Muscle layer of duodenum (tissue), 2 donors: Measurements from ENCODE around the gene GET3.

Experiments used
- H3K27ac ChIP-seq: one replicate; pipeline ENCODE4 v1.7.0; 2013; ENCODE audit warnings: mild to moderate bottlenecking, low read length
- H3K27me3 ChIP-seq: one replicate; pipeline ENCODE4 v1.7.0; 2013; ENCODE audit warnings: low read depth, mild to moderate bottlenecking, control low read depth, low read length
- H3K36me3 ChIP-seq, 2 donors: one replicate each; pipeline ENCODE4 v1.7.0; 2013; ENCODE audit warnings: low read length in 2 of 2, control low read depth in 1 of 2, mild to moderate bottlenecking in 1 of 2; ENCODE audit not compliant: insufficient read depth in 2 of 2, control insufficient read depth in 1 of 2
- H3K4me1 ChIP-seq, 2 donors: one replicate each; pipeline ENCODE4 v1.7.0; 2013; ENCODE audit warnings: low read length in 2 of 2, mild to moderate bottlenecking in 2 of 2, control low read depth in 1 of 2, moderate library complexity in 1 of 2; ENCODE audit not compliant: insufficient read depth in 2 of 2, control insufficient read depth in 1 of 2
- H3K4me3 ChIP-seq, 2 donors: one replicate each; pipeline ENCODE4 v1.7.0; 2013; ENCODE audit warnings: low read length in 2 of 2, low read depth in 1 of 2, mild to moderate bottlenecking in 1 of 2
- H3K9me3 ChIP-seq, 2 donors: one replicate each; pipeline ENCODE4 v1.7.0; 2013; ENCODE audit warnings: low read length in 2 of 2, control low read depth in 1 of 2, mild to moderate bottlenecking in 1 of 2; ENCODE audit not compliant: control insufficient read depth in 1 of 2
- donor health status: healthy.

The GET3 gene

DNA sequence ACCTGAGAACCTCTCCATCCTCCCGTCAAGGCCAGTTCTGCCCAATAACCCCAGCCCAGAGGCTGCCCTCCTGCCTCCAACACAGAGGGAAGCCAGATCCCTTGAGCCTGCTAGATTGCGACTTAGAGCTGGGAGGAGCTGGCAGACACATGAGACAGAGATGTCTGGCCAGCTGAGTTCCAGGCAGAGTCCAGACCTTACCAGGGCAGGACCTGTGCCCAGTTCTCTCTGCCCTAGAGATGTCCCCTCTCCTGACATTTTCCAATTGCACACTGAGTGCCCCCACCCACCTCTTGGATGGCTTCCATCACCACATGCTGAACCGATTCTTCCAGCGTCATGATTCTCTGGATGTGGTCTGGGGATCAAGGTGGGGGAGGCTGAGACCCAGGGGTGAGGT lies 35.0 kb downstream of the GET3 start:
- Histone ChIP-seq H3K9me3 (no peaks in the 10 kb centered on the region), H3K4me1 (peaks cover 0 to 7% of the 10 kb centered on the region in 2 donors), H3K36me3 (peaks cover 0 to 15% of the 10 kb centered on the region in 2 donors), H3K27ac (no peak overlapping the region), H3K4me3 (no peak overlapping the region), H3K27me3 (no peaks in the 10 kb centered on the region)

DNA sequence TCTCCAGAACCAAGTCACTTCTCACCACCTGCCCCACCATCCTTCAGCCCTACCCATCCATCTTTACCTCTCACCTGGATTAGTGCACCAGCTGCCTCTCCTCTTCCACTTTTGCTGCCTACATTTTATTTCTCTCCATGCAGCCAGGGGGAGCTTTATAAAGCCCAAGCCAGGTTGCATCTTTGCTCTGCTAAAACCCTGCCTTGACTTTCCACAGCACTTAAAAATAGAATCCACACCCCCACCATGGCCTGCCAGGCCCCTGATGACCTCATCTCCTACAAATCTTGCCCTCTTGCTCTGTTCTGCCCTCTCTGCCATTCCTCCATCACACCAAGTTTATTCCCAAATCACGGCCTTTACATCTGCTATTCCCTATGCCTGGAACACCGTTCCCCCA lies 36.3 kb downstream of the GET3 start:
- Histone ChIP-seq H3K9me3 (no peaks in the 10 kb centered on the region), H3K4me1 (peaks cover 2 to 10% of the 10 kb centered on the region in 2 donors), H3K27ac (no peak overlapping the region), H3K27me3 (no peaks in the 10 kb centered on the region), H3K36me3 (peaks cover 0 to 9% of the 10 kb centered on the region in 2 donors), H3K4me3 (no peak overlapping the region)

DNA sequence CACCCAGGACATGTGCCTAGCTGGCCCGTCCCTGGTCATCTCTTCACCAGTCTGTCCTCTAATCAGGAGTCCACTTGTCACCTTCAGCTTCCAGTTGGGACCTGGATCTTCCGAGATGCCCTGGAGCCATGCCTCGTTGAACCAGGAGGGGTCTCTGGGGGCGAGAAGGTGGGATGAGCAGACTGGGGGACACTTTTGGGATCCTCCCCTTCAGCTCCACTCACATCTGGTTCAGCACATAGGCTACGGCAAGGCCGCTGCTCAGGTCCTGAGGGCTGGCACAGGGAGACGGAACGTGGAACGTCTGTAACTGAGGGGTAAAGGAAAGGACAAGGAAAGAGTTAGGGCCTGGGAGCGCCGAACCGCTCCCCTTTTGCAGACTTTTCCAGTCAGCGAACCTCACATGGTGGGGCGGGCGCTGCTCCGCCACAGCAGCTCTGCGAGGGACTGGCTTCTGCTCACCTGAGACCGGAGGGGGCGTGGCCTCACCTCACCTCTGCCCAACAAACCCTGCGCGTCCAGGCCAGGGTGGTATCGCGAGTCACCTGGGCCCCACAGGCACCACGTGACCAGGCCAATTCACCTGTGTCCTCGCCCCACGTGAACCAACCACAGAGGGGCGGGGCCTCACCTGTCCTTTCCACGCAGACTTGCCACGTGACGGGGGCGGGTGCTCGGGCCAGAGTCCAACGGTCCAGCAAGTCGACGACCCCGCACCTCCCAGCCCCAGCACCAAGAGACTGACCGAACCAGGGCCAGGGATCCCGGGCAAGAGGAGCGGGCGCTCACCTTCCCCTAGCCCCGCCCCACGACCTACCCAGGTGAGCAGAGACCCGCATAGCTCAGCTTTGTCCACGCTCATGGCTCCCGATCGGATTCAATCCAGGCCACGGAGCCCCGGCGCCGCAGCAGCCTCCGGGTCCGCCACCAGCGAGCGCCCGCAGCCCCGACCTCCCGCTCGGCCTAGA lies 37.6 kb downstream of the GET3 start, which contains the start of gene HOOK2:
TSS of gene HOOK2 (minus strand) at position 965 of the 968 bp plus-strand sequence. CDS start at position 862, 103 bp downstream.
- Histone ChIP-seq H3K27ac (peak within 1 kb of the TSS; percentile 13), H3K4me3 (peak within 1 kb of the TSS in 1 of 2 donors; percentile 78), H3K36me3 (peaks cover 0 to 2% of the 10 kb centered on the region in 2 donors), H3K4me1 (peaks cover 8 to 19% of the 10 kb centered on the region in 2 donors), H3K27me3 (no peaks in the 10 kb centered on the region), H3K9me3 (no peaks in the 10 kb centered on the region)

DNA sequence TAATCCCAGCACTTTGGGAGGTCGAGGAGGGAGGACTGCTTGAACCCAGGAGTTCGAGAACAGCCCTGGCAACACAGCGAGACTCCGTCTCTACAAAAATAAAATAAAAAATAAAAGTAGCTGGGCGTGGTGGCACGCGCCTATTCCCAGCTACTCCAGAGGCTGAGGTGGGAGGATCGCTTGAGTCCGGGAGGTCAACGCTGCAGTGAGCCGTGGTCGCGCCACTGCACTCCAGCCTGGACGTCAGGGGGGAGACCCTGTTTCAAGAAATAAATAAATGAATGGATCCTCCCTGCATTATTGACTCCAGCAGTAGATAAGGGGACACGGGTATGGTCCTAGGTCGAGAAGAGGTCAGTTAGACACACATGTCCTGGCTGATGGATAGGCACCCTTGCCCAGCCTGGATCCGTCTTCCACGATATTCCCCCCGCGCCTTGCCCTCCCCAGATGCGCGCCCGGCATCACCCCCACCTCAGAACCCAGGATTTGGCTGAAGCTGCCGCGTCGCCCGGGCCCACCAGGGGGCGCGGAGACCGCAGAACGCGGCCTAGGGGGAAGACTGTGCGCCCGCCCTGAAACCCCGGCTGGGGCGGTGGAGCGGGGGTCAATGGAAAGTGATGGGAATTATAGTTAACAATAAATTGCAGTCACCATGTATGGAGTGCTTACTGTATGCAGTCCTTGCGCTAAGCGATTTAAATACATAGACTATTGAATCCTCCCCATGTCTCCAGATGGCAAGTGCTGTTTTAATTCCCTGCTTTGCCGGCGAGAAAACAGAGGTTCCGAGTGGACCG lies 40.1 kb downstream of the GET3 start:
- no peaks in the 10 kb centered on the region for H3K36me3 ChIP-seq
- peak overlapping the region; percentile 63 to 89 for H3K4me3 ChIP-seq
- H3K27me3 ChIP-seq: no peaks in the 10 kb centered on the region
- H3K27ac ChIP-seq: peak overlapping the region; percentile 95
- H3K4me1 ChIP-seq: peaks cover 8 to 19% of the 10 kb centered on the region in 2 donors
- H3K9me3 ChIP-seq: no peaks in the 10 kb centered on the region

DNA sequence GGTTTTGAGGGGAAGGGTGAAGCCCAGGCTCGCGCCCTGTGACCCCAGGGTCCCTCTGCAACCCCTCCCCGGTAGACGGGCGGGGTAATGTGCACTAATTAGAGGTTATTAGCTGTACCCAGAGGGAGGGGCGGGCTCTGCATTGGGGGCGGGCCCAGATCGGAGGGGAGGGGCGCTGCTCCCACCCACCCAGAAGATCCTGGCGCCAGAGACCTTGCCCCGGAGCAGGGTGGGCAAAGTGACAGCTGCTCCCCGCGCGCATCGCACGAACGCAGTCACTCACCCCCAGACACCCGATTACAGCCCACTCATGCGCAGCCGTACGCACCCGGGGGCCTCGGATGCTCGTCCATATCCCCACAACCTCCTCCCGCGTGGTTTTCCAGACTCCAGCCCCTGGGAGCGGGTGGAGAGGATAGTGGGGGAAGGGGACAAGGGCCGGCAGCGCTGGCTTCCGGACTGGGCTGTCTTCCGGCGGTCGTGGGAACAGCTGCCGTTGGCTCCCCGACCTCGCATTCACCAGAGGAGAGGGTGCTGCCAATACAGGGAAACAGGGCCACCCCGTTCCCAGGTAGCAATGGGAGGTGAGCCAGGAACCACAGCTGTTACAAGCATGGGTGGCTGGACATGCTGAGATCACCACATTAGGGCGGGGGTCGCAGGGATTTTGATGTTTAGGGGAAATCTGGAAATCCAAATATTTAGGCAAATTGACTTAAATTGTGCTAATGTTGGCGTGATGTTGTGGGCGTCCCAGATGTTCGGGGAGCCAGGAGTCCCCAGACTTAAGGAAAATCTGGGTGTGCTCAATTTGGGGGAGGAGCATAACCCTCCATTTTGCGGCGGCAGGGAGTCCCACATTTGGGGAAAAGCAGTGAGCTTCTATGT lies 41.0 kb downstream of the GET3 start:
- Histone ChIP-seq H3K36me3 (peaks cover 0 to 1% of the 10 kb centered on the region in 2 donors), H3K27ac (peak overlapping the region; percentile 95), H3K27me3 (no peaks in the 10 kb centered on the region), H3K9me3 (no peaks in the 10 kb centered on the region), H3K4me3 (peak overlapping the region; percentile 63 to 89), H3K4me1 (peaks cover 8 to 24% of the 10 kb centered on the region in 2 donors)

DNA sequence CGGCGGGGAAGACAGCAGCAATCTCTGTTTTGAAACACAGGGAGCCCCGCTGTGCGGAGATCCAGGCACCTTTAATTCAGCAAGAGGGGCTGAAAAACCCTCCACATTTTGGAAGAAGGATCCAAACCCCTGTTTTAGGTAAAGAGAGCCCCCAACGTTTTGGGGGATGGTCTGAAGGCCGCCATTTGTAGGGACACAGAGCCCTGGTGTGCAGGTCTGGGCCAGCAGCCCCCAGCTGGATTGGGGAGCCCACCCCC lies 41.5 kb downstream of the GET3 start:
- H3K36me3 ChIP-seq: peaks cover 0 to 5% of the 10 kb centered on the region in 2 donors
- H3K27ac ChIP-seq: peak overlapping the region; percentile 95
- H3K9me3 ChIP-seq: no peaks in the 10 kb centered on the region
- H3K27me3 ChIP-seq: no peaks in the 10 kb centered on the region
- H3K4me3 ChIP-seq: peak overlapping the region; percentile 63 to 89
- H3K4me1 ChIP-seq: peaks cover 12 to 29% of the 10 kb centered on the region in 2 donors

DNA sequence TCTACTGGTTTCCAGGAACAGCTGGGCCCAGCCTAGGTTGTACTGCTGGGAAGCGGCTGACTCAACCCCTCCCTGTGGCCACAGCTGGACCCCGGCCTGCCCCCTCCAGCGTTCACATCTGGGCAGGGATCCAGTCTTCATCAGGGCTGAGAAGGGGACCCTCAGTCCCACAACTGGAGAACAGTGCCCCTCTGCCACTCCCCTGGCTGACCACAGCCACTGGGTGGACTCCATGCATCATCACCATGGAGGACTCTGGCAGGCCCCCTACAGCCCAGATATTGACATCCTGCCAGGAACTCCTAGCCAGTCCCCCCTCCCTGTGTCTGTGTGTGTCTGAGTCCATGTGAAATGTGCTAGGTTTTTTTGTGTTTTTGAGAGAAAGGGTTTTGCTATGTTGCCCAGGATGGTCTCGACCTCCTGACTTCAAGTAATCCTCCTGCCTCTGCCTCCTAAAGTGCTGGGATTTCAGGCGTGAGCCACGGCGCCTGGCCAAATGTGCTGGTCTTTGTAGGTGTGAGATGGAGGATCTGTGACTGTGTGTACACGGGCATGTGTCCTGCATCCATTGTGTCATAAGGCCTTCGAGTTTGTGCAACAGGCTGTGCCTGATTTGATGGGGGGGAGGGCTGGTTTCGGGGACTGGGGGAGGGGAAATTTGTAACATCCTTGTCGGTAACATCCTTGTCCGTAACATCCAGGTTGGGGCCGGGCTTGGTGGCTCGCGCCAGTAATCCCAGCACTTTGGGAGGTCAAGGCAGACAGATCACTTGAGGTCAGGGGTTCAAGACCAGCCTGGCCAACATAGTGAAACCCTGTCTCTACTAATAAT lies 42.1 kb downstream of the GET3 start:
- Histone ChIP-seq H3K36me3 (peaks cover 0 to 5% of the 10 kb centered on the region in 2 donors), H3K9me3 (no peaks in the 10 kb centered on the region), H3K27me3 (no peaks in the 10 kb centered on the region), H3K4me1 (peaks cover 15 to 31% of the 10 kb centered on the region in 2 donors), H3K4me3 (peak overlapping the region in 1 of 2 donors; percentile 63), H3K27ac (peak overlapping the region; percentile 95)

DNA sequence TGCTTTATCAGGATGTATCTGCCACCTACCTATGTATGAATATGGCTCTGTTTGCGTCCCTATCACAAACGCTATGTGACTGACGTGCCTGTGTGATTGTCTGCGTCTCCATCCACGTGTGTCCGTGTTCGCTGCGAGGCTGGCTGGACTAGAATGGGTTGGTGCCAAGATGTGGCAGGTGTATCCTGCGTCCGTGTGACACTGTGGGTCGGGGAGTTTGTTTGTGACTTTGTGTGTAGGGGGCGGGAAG lies 44.8 kb downstream of the GET3 start:
- Histone ChIP-seq H3K36me3 (peaks cover 0 to 5% of the 10 kb centered on the region in 2 donors), H3K9me3 (no peaks in the 10 kb centered on the region), H3K4me1 (peaks cover 24 to 34% of the 10 kb centered on the region in 2 donors), H3K27ac (peak overlapping the region; percentile 92), H3K27me3 (no peaks in the 10 kb centered on the region), H3K4me3 (peak overlapping the region; percentile 52 to 56)

DNA sequence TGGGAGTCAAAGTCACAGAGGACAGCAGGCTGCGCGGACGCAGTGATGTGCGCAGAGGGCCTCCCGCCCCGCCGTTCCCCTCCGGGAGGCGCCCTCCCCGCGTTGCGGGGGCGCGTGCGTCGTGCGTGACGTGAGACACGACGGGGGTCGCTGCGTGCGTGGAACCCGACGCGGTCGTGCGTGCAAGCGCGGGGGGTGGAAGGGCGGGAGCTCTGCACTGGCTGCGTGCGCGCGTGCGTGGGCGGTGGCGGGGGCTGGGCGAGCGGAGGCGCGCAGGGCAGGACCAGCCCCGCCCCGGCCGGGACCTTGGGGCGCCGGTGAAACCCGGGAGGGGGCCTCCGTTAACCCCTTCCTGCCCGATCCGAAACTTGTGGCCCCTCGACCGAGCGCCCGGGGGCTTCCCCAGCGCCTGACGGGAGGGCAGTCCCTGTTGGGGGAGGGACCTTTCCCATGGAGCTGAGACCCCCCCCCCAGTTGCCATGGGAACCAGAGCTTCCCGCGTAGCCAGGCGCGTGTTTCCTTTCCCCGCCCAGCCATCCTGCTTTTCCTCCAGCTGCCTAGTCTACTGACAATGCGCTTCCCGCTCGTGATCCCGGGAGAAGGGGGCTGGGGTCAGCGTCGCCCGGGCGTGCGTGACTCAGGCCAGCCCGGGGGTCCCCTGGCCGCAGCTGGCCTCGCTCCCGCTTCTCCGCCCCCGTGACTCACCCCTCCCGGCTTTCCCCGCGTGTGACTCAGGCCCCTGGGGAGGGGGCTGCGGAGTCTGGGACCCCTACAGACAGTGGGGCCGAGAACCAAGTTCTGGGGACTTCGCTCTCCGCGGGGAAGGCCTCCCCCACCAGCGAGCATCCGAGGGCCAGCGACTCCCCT lies 45.4 kb downstream of the GET3 start:
- H3K27me3 ChIP-seq: no peaks in the 10 kb centered on the region
- peak overlapping the region; percentile 93 for H3K27ac ChIP-seq
- H3K4me3 ChIP-seq: peak overlapping the region; percentile 52 to 56
- H3K4me1 ChIP-seq: peaks cover 24 to 31% of the 10 kb centered on the region in 2 donors
- H3K36me3 ChIP-seq: peaks cover 0 to 5% of the 10 kb centered on the region in 2 donors
- H3K9me3 ChIP-seq: no peaks in the 10 kb centered on the region
